GM12892 (cell line): ENCODE measurements around the gene GLA.

Experiments used
- POLR2A ChIP-seq: IDR thresholded peaks from 2 replicates; pipeline ENCODE4 v1.6.1; 2011; ENCODE audit warnings: low read depth, low read length, control low read depth
- POLR2AphosphoS5 ChIP-seq: IDR thresholded peaks from 2 replicates; pipeline ENCODE4 v1.6.1; 2011; ENCODE audit warnings: low read depth, low read length, control low read depth
- TAF1 ChIP-seq: IDR thresholded peaks from 2 replicates; pipeline ENCODE4 v1.6.1; 2011; ENCODE audit warnings: low read depth, mild to moderate bottlenecking, control low read depth, low read length, borderline replicate concordance

- TF ChIP-seq POLR2A = no peak; the same call in 1 of the 2 replicates
- TF ChIP-seq POLR2AphosphoS5 = no peak
- TF ChIP-seq TAF1 = no peak
Measured at GRCh38 chrX:101393530-101394305, 14.0 kb downstream of the GLA start.
